Glomerular endothelial cell (primary cell): Measurements from ENCODE around the gene CYB5R2. TPM values are rescaled to one million over a fixed set of nuclear protein-coding genes. Genes with fewer than 3 reads are reported as not detected.

Source experiments
- DNase-seq: peaks from one replicate; pipeline ENCODE4 v3.0.0-alpha.2; 2011; ENCODE audit warnings: low read depth, low spot score; ENCODE audit errors: extremely low read depth
- total RNA-seq: library from RNA; depleted of rRNA; stranded (reverse); fragments of >200 nt; gene quantifications from 2 replicates; pipeline ENCODE4 v1.2.3, GENCODE V29; 2015

Gene CYB5R2
- 2.4 and 3.2 TPM in 2 replicates for total RNA-seq

- no peak for DNase-seq
Observed at GRCh38 chr11:7672960-7673723, at the start of gene CYB5R2. Gene CYB5R2 (minus strand): TSS chr11:7673500. CDS start chr11:7672825, 675 bp downstream.

DNA sequence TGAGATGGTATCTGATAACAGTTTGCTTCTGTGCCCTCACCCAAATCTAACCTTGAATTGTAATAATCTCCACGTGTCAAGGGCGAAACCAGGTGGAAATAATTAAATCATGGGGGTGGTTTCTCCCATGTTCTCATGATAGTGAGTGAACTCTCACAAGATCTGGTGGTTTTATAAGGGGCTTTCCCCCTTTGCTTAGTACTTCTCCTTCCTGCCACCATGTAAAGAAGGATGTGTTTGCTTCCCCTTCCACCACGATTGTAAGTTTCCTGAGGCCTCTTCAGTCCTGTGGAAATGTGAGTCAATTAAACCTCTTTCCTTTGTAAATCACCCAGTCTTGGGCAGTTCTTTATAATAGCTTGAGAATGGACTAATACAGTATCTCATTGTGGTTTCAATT, 41.5 kb upstream of the CYB5R2 start:
- DNase-seq, result no peak

DNA sequence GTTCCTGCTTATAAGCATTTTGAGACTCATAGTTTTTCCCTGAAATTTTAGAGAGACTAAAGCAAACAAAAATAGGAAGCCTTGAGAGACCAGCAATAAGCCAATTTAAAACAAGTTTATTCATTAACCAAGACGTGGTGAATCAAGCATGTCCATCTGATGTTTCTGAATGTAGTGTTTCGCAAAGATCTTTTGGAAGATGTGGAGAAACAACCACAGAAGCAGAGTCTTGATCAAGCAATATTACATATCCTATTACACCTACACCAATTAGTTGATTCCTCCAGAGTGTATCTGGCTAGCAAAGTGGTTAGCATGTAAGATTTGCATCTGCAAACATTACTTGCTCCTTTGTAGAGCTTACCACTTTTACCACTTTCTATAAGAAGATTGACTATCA, 33.1 kb upstream of the CYB5R2 start, which contains the start of gene OVCH2:
Gene OVCH2, minus strand, starts transcription at position 101 of the 400 bp plus-strand sequence. Its CDS starts 83 bp downstream, at position 18.
- no peak for DNase-seq

GRCh38 chr11:7703740-7704139, 30.4 kb upstream of the CYB5R2 start:
- DNase-seq, result no peak

DNA sequence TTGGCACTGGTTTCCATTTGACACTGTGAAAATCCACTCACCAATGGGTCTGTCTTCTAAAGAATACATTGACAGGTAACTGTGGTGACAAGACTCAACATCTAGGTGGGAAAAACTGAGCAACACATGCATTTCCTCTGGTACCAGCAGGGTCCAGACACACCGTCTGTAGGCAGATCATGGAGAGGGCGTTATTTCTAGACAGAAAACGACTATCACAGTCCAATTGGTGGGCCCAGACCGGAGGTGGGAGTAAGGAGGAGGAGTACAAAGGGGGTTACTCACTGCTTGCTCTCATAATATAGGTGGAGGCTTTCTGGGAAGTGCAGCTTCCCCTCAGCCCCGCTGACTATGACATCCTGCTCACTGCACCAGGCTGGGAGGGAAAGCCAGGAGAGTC, 23.1 kb upstream of the CYB5R2 start:
- DNase-seq, result no peak

DNA sequence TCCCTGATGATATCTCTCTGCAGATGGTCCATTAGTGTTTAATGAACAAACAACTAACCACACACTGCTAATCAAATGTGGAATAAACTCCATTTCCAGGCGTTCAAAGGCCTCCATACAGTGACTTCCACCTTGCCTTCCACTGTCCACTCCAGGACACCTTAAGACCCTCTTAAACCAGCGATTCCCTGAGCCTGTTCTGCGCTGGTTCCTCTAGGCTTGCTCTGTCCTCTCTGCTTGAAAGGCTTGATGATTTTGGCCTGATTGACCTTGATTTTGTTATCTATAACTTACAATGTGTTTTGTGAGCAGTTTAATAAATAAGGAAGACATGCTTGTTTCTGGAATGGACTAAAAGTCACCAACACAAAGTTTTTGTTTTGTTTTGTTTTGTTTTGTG, 20.9 kb upstream of the CYB5R2 start:
- DNase-seq, result no peak

DNA sequence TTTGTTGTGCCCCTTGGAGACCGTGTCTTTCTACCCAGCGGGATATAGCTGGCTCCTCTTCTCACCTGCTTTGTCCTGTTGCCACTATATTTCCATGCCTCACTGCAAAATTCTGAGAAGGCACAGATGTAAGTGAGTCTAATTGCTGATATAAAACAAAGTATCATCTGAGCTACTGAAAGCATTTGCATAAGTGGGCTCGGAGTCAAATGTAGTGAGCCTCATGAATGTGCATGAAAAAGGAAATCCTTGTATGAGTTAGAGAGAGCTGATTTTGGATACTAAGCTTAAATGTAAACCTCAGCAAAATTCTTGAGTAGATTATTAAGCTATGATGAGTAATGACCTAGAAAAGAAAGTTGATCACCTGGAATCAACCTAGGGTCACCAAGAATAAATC, 19.1 kb upstream of the CYB5R2 start:
- no peak for DNase-seq

DNA sequence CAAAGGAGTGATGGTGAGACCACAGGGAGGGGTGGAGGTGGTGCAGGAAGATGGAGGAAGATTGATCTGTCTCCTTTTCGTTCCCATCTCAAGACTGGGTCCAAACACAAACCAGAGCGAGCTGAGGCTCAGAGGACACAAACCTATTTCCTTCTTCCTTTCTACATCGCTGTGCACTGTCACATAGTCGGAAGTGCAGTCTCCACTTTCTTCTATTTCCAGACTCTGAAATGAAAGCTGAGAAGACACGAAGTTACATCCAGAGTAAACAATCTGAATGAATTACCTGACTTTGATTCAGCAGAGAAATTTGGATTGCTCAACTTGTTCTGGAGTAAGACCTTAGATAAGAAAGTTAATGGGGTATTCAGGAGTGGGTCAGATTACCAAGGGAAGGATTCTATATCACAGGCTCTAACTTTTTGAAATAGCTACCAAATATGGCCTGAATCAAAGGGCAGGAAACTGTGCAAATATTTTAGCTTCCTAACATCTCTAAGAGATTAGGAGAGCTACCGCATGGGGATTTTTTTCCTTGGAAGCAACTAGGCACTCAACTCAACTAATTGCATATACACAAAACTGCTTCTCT, 18.6 kb upstream of the CYB5R2 start:
- DNase-seq, result no peak

GRCh38 chr11:7690648-7691047, 17.3 kb upstream of the CYB5R2 start:
- DNase-seq, result no peak

GRCh38 chr11:7689239-7689638, 15.9 kb upstream of the CYB5R2 start:
- no peak for DNase-seq

DNA sequence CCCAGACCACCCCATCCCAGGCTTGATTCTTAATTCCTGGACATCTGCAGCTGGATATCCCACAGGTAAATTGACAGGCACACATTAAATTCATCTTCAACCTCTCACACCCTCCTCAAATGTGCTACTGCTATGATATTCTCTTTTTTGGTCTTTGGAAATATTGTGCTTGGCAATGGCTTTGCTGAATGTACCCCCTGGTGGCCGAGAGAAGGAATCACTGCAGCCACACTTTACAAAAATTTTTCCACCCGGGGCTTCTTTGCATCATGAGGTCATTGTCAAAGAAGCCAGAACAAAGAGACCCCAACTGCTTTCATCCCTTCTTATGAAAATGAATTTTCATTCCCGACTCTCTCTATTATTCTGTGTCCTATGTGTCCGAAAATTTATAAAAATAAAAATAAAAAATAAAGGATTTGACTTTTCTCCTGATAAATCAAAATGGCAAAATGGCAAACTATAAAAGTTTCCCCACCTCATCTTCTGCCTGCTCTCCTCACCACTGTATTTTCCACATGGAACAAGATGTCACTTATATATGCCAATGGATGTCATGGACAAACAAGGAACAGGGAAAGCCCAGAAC, 15.0 kb upstream of the CYB5R2 start:
- no peak for DNase-seq

DNA sequence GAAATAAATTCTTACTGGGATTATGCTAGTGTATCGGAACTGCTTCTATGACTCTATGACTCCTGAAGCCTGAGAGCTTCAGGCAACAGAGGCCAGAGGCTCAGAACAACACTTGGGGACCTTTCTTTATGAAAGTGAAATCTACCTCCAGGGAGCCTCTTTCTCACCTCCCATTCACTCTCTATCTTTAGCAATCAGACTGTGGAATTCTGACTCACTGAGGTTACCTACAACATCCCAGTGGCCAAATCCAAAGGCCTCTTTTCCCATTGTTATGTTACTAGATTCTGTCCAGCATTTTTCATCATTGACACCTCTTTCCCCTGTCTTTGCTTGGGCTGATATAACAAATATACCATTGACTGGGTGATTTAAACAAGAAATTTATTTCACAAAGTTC, 14.1 kb upstream of the CYB5R2 start:
- no peak for DNase-seq

- DNase-seq, result no peak
Observed at GRCh38 chr11:7686761-7687160, 13.5 kb upstream of the CYB5R2 start.

GRCh38 chr11:7683571-7683970, 10.3 kb upstream of the CYB5R2 start:
- no peak for DNase-seq

DNA sequence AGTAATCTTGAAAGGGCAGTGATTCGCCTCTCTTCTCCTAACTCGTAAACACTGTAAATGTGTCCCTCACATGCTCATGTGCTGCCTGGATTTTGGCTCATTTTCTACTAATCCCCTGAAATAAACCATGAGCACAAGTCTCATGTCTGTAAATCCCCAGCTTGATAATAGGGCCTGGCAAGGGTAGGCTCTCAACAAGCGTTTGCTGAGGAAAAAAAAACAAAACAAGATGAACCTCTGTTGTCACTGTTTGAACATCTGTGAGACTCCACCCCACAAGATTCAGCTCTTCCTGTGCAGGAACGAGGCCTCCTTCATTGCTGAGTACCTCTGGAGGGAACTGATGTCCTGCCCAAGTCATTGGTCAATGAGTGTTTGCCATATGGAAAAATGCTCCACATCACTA, 4.5 kb upstream of the CYB5R2 start:
- DNase-seq, result no peak

- no peak for DNase-seq
Observed at GRCh38 chr11:7677071-7677470, 3.8 kb upstream of the CYB5R2 start.

DNA sequence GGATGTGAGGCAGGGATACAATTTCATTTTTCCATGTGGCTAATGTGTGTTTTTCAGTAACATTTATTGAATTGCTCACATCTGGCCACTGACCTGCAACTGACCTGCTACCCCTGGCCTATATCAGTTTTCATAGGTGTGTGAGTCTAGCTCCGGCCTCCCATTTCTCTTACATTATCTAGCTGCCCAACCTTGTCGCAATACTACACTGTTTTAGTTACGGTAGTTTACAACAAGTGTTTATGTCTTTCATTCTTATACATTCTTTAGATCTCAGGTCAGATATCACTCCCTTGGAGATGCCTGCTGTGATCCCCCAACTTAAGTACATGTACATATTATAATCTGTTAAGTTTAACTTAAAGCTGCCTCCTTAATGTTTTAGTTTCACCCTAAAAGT, 2.3 kb upstream of the CYB5R2 start:
- DNase-seq, result no peak

DNA sequence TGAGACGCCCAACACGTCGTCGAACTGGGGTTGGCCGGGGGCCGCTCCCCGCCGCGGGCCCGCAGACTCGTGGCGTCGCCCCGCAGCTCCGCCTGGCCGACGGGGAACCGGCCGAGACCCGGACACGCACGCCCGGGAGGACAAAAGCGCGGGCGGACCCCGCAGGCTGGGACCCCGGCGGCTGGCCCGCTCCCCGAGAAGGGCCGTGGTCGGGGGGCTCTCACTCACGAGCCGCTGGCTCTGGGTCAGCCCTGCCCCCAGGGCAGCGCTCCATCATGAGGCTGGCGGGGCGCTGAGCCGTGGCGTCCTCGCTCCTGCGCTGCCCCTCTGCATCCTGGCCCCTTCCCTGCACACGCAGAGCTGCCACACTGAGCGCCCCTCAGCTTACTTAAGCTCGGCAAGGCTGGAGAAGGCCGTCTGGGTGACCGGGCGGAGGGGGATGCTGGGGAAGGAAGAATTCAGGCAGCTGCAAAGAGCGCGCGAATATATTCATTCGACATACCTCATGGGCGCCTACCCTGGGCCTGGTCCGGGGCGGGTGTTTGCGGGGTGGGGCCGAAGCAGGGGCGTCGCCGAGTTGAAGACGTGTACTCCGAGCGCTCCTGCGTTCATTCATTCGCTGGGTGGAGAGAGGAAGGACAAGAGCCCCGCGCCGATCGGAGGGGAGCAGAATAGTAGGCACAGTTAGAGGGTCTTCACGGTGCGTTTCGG, 579 bp upstream of the CYB5R2 start:
- DNase-seq, result no peak

DNA sequence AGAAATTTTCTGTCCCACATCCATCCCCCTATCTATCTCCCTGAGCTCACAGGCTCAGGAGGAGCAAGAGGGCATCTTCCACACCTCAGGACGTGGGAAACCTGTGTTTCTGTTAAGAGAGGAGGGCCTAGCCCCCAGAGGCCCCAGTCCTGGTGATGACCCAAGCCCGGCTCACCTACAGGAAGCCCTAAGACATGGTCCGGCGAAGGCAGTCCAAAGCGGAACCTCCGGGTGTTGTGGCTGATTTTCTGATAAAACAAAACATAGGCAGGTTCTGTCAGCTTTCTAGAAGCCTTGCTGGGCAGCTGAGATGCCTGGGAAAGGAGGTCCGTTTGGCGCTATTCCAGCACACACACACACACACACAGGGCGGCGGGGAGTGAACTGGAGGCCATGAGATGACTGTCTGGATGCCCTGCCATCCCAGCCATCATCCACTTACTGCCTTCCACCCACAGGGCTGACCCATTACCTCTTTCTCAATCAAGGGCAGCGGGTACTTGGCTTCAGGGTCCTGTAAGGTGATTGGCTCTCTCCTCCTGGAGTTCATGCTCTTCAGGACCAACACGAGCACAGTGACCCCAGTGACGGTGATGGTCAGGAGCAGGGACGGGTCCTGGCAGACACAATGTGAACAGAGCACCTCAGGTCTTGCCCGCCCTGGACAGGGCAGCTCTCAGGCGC, 882 bp downstream of the CYB5R2 start:
- no peak for DNase-seq

- no peak for DNase-seq
Observed at GRCh38 chr11:7671347-7672215, 1.7 kb downstream of the CYB5R2 start.
